Activated CD8-positive, alpha-beta T cell treated with anti-CD3 and anti-CD28 coated beads, Interleukin-2, amount 10 ng/mL, durations not matched to agents 7 days and 5 days (primary cell): ENCODE measurements around the gene PRDM5. TPM values are rescaled to one million over a fixed set of nuclear protein-coding genes. Genes with fewer than 3 reads are reported as not detected.

ENCODE experiments used
- ATAC-seq: fragments of 150-1000 bp; cut with Tn5 transposase; one replicate; pipeline ENCODE4 v1.10.0; 2021; ENCODE audit warnings: moderate library complexity
- CTCF ChIA-PET: fragments of 350-600 bp; sonication (Branson Sonifier 250); formaldehyde crosslinking; loops from one replicate; lab custom pipeline; 2021; ENCODE audit warnings: antibody characterized with exemption; lab: Charles Lee
- POLR2A ChIA-PET: fragments of 350-600 bp; sonication (Branson Sonifier 250); formaldehyde crosslinking; loops from one replicate; lab custom pipeline; 2021; ENCODE audit warnings: antibody characterized with exemption; lab: Charles Lee
- DNase-seq: peaks from one replicate; pipeline ENCODE4 v3.0.0-alpha.2; 2020
- H3K27ac Mint-ChIP-seq: one replicate; pipeline ENCODE4 v1.8.0; 2021; ENCODE audit warnings: mild to moderate bottlenecking, mixed read lengths
- H3K27me3 Mint-ChIP-seq: one replicate; pipeline ENCODE4 v1.8.0; 2021; ENCODE audit warnings: low read depth, mixed read lengths
- H3K36me3 Mint-ChIP-seq: one replicate; pipeline ENCODE4 v1.8.0; 2021; ENCODE audit warnings: low read depth, mixed read lengths
- H3K4me1 Mint-ChIP-seq: one replicate; pipeline ENCODE4 v1.8.0; 2021; ENCODE audit warnings: low read depth, mixed read lengths
- H3K4me3 Mint-ChIP-seq: one replicate; pipeline ENCODE4 v1.8.0; 2021; ENCODE audit warnings: mild to moderate bottlenecking, mixed read lengths
- H3K9me3 Mint-ChIP-seq: one replicate; pipeline ENCODE4 v1.8.0; 2022; ENCODE audit warnings: mixed read lengths; ENCODE audit not compliant: insufficient read depth
- total RNA-seq, 2 experiments: library from RNA; stranded (reverse); gene quantifications; one replicate each; pipeline ENCODE4 v1.2.3, GENCODE V29; 2021

Gene PRDM5
- total RNA-seq, 2 experiments from 2014 or later: 0.05 to 0.16 TPM

DNA sequence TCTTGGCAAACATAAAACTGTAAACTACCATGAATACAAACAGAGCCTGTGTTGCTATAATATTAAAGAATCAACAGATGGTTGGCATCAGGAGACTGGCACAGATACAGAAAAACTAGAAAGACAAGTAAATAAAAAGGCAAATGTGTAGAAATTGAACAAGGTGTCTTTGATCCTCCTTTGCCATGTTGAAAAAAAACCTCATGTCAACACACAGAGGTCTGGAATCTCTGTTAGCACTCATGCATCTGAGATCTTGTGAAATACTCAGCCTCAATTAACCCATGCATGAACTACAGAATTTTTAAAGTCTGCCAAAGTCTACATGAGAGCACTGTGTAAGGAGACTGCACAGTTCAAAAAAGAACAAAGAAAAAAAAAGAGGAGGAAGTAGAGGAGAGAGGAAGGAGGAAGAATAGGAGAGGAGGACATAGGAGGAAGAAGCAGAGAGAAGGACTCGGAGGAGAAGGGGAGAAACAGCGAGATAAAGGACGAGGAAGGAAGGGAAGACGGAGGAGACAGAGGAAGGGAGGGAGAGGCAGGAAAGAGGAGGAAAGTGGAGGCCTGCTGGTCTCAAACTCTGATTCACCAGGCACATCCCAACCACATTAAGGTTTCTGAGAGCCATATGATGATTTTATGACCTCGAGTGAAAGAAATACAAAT, 52.8 kb downstream of the PRDM5 start:
- CTCF ChIA-PET: interaction anchor here (0.9 kb wide), 1 partner anchor 19 kb away, joined by 3 read pairs; no protein-coding TSS in a partner anchor
- H3K36me3 Mint-ChIP-seq: no peaks in the 10 kb centered on the region
- POLR2A ChIA-PET: no interaction called here
- H3K9me3 Mint-ChIP-seq: no peaks in the 10 kb centered on the region
- ATAC-seq (no peak), DNase-seq (no peak)
- H3K4me3 Mint-ChIP-seq: no peak overlapping the region
- no peaks in the 10 kb centered on the region for H3K4me1 Mint-ChIP-seq
- H3K27me3 Mint-ChIP-seq: no peaks in the 10 kb centered on the region
- no peak overlapping the region for H3K27ac Mint-ChIP-seq

DNA sequence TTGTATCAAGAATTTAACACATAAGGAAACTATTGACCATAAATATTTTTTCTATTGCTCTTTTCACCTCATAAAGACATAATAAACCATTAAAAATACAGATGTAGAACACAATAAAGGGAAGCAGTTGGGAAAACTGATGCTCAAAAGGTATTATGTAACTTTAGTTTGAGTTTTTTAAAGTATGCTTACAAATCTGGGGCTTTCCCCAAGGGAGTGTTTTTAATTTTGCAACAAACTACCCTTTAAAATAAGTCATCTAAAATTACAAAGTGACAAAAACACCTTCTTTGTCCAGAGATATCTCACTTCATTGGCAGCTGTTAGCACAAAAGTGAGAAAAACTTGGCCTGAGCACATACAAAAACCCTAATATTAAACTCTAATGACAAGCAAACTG, 55.0 kb downstream of the PRDM5 start:
- Mint-ChIP-seq H3K27ac (no peak overlapping the region), H3K36me3 (no peaks in the 10 kb centered on the region), H3K4me1 (no peaks in the 10 kb centered on the region), H3K4me3 (no peak overlapping the region), H3K27me3 (no peaks in the 10 kb centered on the region), H3K9me3 (no peaks in the 10 kb centered on the region)
- no peak for DNase-seq
- ChIA-PET CTCF (no interaction called here), POLR2A (no interaction called here)
- no peak for ATAC-seq

DNA sequence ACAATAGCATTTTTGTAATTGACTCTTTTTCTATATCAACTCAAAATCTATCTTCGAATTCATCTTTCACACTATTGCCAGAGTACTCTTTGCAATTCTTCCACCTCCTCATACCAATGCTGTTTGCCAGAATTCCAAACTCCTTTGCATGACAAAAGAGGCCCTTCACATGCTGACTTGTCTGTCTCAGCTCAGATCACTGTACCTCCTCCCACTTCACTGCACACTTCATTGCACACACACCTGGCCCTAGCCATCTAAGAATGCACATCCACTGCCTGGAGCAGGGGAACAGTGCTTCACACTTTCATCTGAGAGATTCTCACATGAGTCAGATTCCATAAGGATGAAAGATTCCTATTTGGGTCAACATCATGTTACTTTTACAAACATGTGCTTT, 56.5 kb downstream of the PRDM5 start:
- ATAC-seq (no peak), DNase-seq (no peak)
- Mint-ChIP-seq H3K36me3 (no peaks in the 10 kb centered on the region), H3K4me3 (no peak overlapping the region), H3K9me3 (no peaks in the 10 kb centered on the region), H3K4me1 (no peaks in the 10 kb centered on the region), H3K27ac (no peak overlapping the region), H3K27me3 (no peaks in the 10 kb centered on the region)
- CTCF ChIA-PET: no interaction called here
- POLR2A ChIA-PET: no interaction called here

DNA sequence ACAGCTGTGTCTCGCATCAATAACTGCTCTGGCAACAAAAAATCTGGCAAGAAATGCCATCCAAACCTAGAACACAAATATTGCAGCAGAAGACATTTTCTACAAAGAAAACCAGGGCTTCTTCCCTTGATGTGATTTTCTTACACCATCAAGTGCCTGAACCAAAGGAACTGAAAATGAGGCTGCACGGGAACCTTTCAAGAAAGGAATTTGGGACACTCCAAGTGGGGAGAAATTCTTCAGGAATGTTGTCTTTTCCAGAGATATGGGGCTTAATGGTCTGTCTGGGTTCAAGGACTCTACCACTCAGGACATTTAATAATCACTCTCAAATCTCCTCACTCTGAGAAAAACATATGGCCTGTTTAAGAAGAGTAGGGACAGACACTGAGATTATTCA, 57.6 kb downstream of the PRDM5 start:
- CTCF ChIA-PET: no interaction called here
- Mint-ChIP-seq H3K4me1 (no peaks in the 10 kb centered on the region), H3K9me3 (no peaks in the 10 kb centered on the region)

DNA sequence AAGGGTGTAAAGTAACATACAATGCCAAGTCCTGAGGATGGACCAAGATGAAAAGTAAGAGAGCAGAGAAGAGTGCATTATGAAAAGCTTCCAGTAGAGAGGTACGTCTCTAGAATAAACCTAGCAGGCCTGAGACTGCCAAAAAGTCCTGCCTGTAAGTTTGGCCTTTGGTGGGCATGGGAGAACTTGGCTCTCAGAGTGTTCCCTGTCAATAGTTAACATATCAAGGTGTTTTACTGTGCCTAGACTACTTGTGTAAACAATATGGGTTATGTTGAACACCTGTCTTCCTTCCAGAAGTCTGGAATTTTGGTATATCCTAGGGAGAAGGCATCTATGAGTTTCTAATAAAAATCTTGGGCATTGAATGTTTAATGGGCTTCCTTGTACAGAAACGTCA, 60.1 kb downstream of the PRDM5 start:
- ATAC-seq (no peak), DNase-seq (no peak)
- H3K36me3 Mint-ChIP-seq: no peaks in the 10 kb centered on the region
- no peak overlapping the region for H3K27ac Mint-ChIP-seq
- H3K4me1 Mint-ChIP-seq: peaks cover 2% of the 10 kb centered on the region
- no peaks in the 10 kb centered on the region for H3K9me3 Mint-ChIP-seq
- H3K27me3 Mint-ChIP-seq: no peaks in the 10 kb centered on the region
- CTCF ChIA-PET: no interaction called here
- POLR2A ChIA-PET: no interaction called here
- no peak overlapping the region for H3K4me3 Mint-ChIP-seq

More for the DNA sequence above, 57.6 kb downstream of the PRDM5 start:
- ATAC-seq (no peak), DNase-seq (no peak)
- POLR2A ChIA-PET: no interaction called here
- Mint-ChIP-seq H3K27ac (no peak overlapping the region), H3K27me3 (no peaks in the 10 kb centered on the region), H3K4me3 (no peak overlapping the region), H3K36me3 (no peaks in the 10 kb centered on the region)

DNA sequence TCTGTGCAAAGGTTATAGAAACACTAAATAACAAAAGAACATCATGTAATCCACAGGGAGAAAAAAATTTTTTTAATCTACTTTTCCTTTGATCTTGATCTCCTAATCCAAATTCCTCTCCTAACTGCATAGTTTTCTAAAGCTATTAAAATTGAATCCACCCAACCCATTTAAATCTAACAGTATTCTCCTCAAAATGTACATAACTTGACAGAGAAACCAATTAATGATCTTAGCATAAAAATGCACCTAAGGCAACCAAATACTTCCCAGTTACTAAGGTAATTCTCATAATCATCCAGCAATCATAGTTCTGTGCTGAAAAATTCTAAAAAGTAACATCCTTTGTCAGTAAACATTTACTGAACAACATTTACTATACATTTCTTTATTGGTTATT, 60.7 kb downstream of the PRDM5 start:
- ATAC-seq (no peak), DNase-seq (no peak)
- Mint-ChIP-seq H3K9me3 (no peaks in the 10 kb centered on the region), H3K36me3 (no peaks in the 10 kb centered on the region), H3K27ac (no peak overlapping the region), H3K4me3 (no peak overlapping the region), H3K4me1 (peaks cover 2% of the 10 kb centered on the region), H3K27me3 (no peaks in the 10 kb centered on the region)
- CTCF ChIA-PET: interaction anchor here (0.6 kb wide), 1 partner anchor 357 kb away, joined by 3 read pairs; no protein-coding TSS in a partner anchor
- POLR2A ChIA-PET: interaction anchor here (0.7 kb wide), 1 partner anchor 762 kb away, joined by 3 read pairs; no protein-coding TSS in a partner anchor

DNA sequence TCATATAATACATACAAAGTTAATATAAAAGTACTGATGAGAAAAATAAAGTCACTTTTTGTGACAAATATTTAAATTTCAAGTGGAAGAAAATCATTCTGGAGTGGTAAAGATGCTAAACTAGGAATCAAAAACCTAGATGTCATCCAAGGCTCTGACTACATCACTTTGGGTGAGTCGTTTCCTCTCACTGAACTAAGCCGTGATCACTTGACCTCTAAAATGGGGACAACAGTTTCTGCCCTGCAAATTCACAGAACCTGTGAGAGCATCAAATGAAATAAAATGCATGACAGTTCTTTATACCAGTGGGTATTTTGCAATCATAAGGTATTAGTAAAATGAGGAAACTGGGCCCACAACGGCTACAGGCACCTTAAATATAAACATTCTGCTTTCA, 63.8 kb downstream of the PRDM5 start:
- Mint-ChIP-seq H3K4me3 (no peak overlapping the region), H3K36me3 (no peaks in the 10 kb centered on the region), H3K4me1 (peaks cover 8% of the 10 kb centered on the region), H3K27ac (no peak overlapping the region), H3K9me3 (no peaks in the 10 kb centered on the region), H3K27me3 (no peaks in the 10 kb centered on the region)
- DNase-seq (no peak), ATAC-seq (no peak)
- CTCF ChIA-PET: interaction anchor here (1.6 to 2.2 kb wide), 2 partner anchors 15 to 449 kb away, joined by 5 to 7 read pairs; no protein-coding TSS in a partner anchor
- POLR2A ChIA-PET: no interaction called here

DNA sequence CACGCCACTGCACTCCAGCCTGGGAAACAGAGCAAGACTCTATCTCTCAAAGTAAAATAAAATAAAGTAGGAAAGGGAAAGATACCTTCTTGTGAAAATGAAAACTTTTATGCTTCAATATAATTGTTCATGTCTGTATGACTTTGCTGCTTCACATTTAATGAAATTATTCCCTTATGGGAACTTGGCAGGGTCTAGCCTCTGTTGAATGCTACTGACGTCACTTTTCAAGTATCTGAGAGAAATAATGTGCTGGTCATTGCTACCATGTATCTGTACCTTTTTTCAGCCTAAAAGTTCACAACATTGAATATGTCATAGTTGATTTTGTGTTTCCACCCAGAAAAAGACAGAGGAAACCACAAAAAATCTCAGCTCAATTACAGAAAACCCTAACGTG, 65.2 kb downstream of the PRDM5 start:
- POLR2A ChIA-PET: no interaction called here
- no peak for ATAC-seq
- H3K27ac Mint-ChIP-seq: no peak overlapping the region

DNA sequence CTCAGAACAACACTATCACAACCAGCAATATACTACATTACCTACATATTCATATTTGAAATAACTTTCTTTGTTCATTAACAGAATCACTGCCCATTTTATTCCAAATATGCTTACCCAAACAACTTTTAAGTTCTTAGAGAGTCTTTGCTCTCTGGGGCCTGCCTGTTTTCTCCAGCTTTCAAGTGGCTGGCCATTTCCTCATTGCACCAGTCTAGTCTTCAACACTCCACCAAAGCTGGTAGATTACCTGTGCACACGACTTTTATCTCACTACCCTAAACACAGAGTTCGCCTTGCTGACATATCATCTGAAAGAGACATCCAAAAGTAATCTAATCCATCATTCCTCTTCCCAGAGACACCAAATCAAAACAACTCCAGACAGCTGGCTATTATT, 66.2 kb downstream of the PRDM5 start:
- H3K9me3 Mint-ChIP-seq: no peaks in the 10 kb centered on the region
- peaks cover 8% of the 10 kb centered on the region for H3K4me1 Mint-ChIP-seq
- no peaks in the 10 kb centered on the region for H3K36me3 Mint-ChIP-seq
- CTCF ChIA-PET: no interaction called here
- POLR2A ChIA-PET: no interaction called here
- H3K27ac Mint-ChIP-seq: no peak overlapping the region
- H3K27me3 Mint-ChIP-seq: no peaks in the 10 kb centered on the region
- H3K4me3 Mint-ChIP-seq: no peak overlapping the region
- ATAC-seq (no peak), DNase-seq (no peak)

More for the DNA sequence above, 65.2 kb downstream of the PRDM5 start:
- no peak overlapping the region for H3K4me3 Mint-ChIP-seq
- H3K27me3 Mint-ChIP-seq: no peaks in the 10 kb centered on the region
- H3K4me1 Mint-ChIP-seq: peaks cover 8% of the 10 kb centered on the region
- CTCF ChIA-PET: interaction anchor here (1.4 to 2.2 kb wide), 2 partner anchors 13 to 193 kb away, joined by 3 to 7 read pairs; no protein-coding TSS in a partner anchor
- DNase-seq: no peak
- no peaks in the 10 kb centered on the region for H3K36me3 Mint-ChIP-seq
- H3K9me3 Mint-ChIP-seq: no peaks in the 10 kb centered on the region

DNA sequence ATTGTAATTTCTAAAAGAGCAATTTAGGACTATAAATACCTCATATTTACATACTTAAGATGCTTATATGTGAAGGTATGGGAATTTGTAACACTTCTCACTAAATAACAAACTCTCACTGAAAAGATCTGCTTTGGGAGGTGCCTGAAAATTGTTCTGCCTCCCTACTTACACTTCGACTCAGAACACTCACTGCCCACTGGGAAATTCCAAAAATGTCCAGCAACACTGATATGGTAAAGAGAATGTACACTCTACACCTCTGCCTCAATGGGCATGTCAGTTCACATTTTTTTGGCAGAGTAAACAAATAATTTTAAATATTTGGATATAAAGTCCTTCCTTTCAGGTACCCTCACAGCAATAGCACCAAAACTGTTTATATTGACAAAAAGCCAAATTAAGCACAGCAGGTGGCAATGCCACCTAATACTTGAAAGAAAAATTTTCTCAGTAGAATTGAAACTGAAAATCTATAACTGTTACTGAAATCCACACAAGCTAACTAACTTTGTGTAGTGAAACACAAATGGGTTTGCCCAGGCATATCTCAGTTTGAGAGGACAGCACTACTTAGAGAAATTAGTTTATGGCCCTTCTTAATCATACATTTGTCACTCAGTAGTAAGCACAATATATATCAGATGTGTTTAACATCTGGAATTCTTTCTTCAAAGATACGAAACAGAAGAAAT, 67.1 kb downstream of the PRDM5 start:
- Mint-ChIP-seq H3K4me1 (peaks cover 8% of the 10 kb centered on the region), H3K27me3 (no peaks in the 10 kb centered on the region), H3K27ac (no peak overlapping the region), H3K4me3 (no peak overlapping the region), H3K36me3 (no peaks in the 10 kb centered on the region), H3K9me3 (no peaks in the 10 kb centered on the region)
- ChIA-PET POLR2A (no interaction called here), CTCF (no interaction called here)
- ATAC-seq (no peak), DNase-seq (no peak)

DNA sequence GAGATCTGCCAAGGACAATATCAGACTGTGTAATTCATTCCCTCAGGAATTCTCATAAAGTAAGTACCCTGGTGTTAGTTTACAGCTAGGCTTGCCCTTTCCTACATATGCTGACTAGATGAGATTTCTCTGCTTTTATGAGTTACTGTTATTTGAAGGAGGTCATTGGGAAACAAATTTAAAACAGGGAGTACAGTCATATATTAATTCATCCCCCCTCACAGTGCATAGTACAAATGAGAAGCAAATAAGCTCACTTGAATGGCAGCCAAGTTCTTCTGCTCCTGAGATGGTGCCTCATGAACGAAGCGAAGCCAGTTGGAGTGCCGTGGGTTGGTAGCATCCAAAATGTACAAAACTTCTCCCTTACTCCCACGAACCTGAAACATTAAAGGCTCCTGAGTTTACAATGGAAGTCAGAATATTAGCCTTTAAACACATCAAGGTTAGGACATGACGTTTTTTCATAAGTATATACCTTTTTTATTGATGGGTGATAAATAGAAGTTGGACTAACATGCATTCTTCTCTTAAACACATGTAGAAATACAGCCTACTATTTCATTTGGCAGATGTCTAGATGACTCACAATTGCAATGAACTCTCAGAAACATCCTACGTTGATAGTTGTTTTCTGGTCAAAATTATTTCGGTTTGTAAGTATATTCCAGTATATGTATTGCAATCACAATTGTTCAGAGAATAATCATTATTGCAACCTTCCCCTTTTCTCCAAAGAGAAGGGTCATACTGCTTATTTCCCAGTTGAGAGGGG, 69.2 kb downstream of the PRDM5 start:
- Mint-ChIP-seq H3K36me3 (no peaks in the 10 kb centered on the region), H3K27me3 (no peaks in the 10 kb centered on the region), H3K9me3 (no peaks in the 10 kb centered on the region), H3K4me3 (no peak overlapping the region), H3K4me1 (peaks cover 7% of the 10 kb centered on the region), H3K27ac (no peak overlapping the region)
- ChIA-PET POLR2A (no interaction called here), CTCF (no interaction called here)
- DNase-seq (no peak), ATAC-seq (no peak)
